Endothelial cell of umbilical vein (primary cell): ENCODE results near the gene SLC8A1. TPM values are rescaled to one million over a fixed set of nuclear protein-coding genes. Genes with fewer than 3 reads are reported as not detected.

ENCODE experiments used
- BruUV-seq: library from RNA; stranded (reverse); fragments of 400-500 nt; replicated peaks from 2 replicates; lab custom pipeline; 2021; lab: Mats Ljungman, UMichigan
- CTCF ChIA-PET: fragments of 300-600, 350-600 bp; sonication (Branson Sonifier 250); formaldehyde crosslinking; loops from one replicate; lab custom pipeline; 2021; ENCODE audit warnings: antibody characterized with exemption, inconsistent platforms; lab: Charles Lee
- POLR2A ChIA-PET: fragments of 300-600, 350-600 bp; sonication (Branson Sonifier 250); formaldehyde crosslinking; loops from one replicate; lab custom pipeline; 2021; ENCODE audit warnings: antibody characterized with exemption, inconsistent platforms; lab: Charles Lee
- DNase-seq: peaks from one replicate; pipeline ENCODE4 v3.0.0-alpha.2; 2011; ENCODE audit warnings: low read depth, low spot score
- FAIRE-seq: peaks from 2 replicates; lab custom pipeline; 2011; peaks lifted over from hg19 to GRCh38; lab: Jason Lieb, UNC
- H2AFZ ChIP-seq: 2 replicates; pipeline ENCODE4 v1.6.0; 2012; ENCODE audit warnings: low read depth, low read length, control low read depth, inconsistent platforms
- H3K27ac ChIP-seq: 2 replicates; pipeline ENCODE4 v1.5.1; 2011; ENCODE audit warnings: low read depth, mild to moderate bottlenecking, control low read depth, low read length, moderate library complexity; ENCODE audit not compliant: insufficient read depth
- H3K27me3 ChIP-seq, 2 experiments: 2 replicates each; pipeline versions ENCODE4 v1.6.0 to v1.6.1; 2011; ENCODE audit warnings: low read length in 2 of 2, mixed read lengths in 1 of 2; ENCODE audit not compliant: control insufficient read depth in 2 of 2, insufficient read depth in 2 of 2
- H3K36me3 ChIP-seq, 2 experiments: 2 replicates in 1 of 2; 3 replicates in 1 of 2; pipeline ENCODE4 v1.5.1; 2011; ENCODE audit warnings: low read length in 2 of 2, mild to moderate bottlenecking in 1 of 2, moderate library complexity in 1 of 2; ENCODE audit not compliant: control insufficient read depth in 2 of 2, insufficient read depth in 2 of 2; ENCODE audit errors: extremely low read depth in 1 of 2
- H3K4me1 ChIP-seq: 3 replicates; pipeline ENCODE4 v1.5.1; 2011; ENCODE audit warnings: mild to moderate bottlenecking, low read length; ENCODE audit not compliant: control insufficient read depth, insufficient read depth; ENCODE audit errors: extremely low read depth
- H3K4me2 ChIP-seq: 2 replicates; pipeline ENCODE4 v1.6.1; 2011; ENCODE audit warnings: low read length, control low read depth, mixed read lengths; ENCODE audit not compliant: insufficient read depth
- H3K4me3 ChIP-seq, 3 experiments: fragments of 200-600 bp in 1 of 3; sonication (generic), shearing (Covaris generic) in 1 of 3; replicated peaks in 1 of 3; 2 replicates each; pipeline ENCODE4 v1.5.1; 2011 to 2016; ENCODE audit warnings: control low read depth in 3 of 3, low read length in 3 of 3, mild to moderate bottlenecking in 2 of 3, inconsistent platforms in 1 of 3, low read depth in 1 of 3, moderate library complexity in 1 of 3; ENCODE audit not compliant: insufficient read depth in 1 of 3
- H3K79me2 ChIP-seq: 2 replicates; pipeline ENCODE4 v1.6.0; 2012; ENCODE audit warnings: low read length, inconsistent platforms; ENCODE audit not compliant: control insufficient read depth, insufficient read depth
- H3K9ac ChIP-seq: replicated peaks from 2 replicates; pipeline ENCODE3; 2011; ENCODE audit warnings: low read length, control low read depth; ENCODE audit not compliant: insufficient read depth; ENCODE audit errors: extremely low read depth
- H3K9me1 ChIP-seq: replicated peaks from 3 replicates; pipeline ENCODE4 v1.6.0; 2011; ENCODE audit warnings: mild to moderate bottlenecking, low read length; ENCODE audit not compliant: control insufficient read depth, insufficient read depth; ENCODE audit errors: extremely low read depth
- H3K9me3 ChIP-seq: replicated peaks from 2 replicates; pipeline ENCODE4 v1.5.1; 2012; ENCODE audit warnings: low read length, inconsistent platforms; ENCODE audit not compliant: control insufficient read depth, insufficient read depth
- H4K20me1 ChIP-seq: replicated peaks from 2 replicates; pipeline ENCODE3; 2011; ENCODE audit warnings: mild to moderate bottlenecking, low read length; ENCODE audit not compliant: control insufficient read depth, insufficient read depth; ENCODE audit errors: extremely low read depth
- EZH2 ChIP-seq: IDR thresholded peaks from 2 replicates; pipeline ENCODE4 v1.6.1; 2012; ENCODE audit warnings: borderline replicate concordance, low read depth, mild to moderate bottlenecking, moderate library complexity, low read length, inconsistent platforms; ENCODE audit not compliant: severe bottlenecking
- FOS ChIP-seq: IDR thresholded peaks from 2 replicates; pipeline ENCODE4 v1.6.1; 2011; ENCODE audit warnings: mild to moderate bottlenecking, low read length, moderate library complexity, borderline replicate concordance; ENCODE audit not compliant: insufficient read depth
- GATA2 ChIP-seq: IDR thresholded peaks from 2 replicates; pipeline ENCODE4 v1.7.0; 2011; ENCODE audit warnings: low read depth, mild to moderate bottlenecking, moderate library complexity, mixed read lengths, low read length; ENCODE audit not compliant: insufficient read length, insufficient read depth
- JUN ChIP-seq: IDR thresholded peaks from 2 replicates; pipeline ENCODE4 v1.6.1; 2011; ENCODE audit warnings: borderline replicate concordance, low read depth; ENCODE audit not compliant: insufficient read length, insufficient read depth
- MAX ChIP-seq: IDR thresholded peaks from 2 replicates; pipeline ENCODE4 v1.6.1; 2011; ENCODE audit not compliant: insufficient read depth, insufficient read length
- MYC ChIP-seq: IDR thresholded peaks from one replicate; pipeline ENCODE4 v1.6.1; 2011; ENCODE audit warnings: mild to moderate bottlenecking, low read depth, low read length
- POLR2A ChIP-seq: IDR thresholded peaks from 2 replicates; pipeline ENCODE4 v1.6.1; 2012; ENCODE audit warnings: low read depth, mild to moderate bottlenecking, control low read depth, low read length
- POLR2AphosphoS5 ChIP-seq: IDR thresholded peaks from 2 replicates; pipeline ENCODE4 v1.6.1; 2012; ENCODE audit warnings: low read depth, mild to moderate bottlenecking, control low read depth, low read length, moderate library complexity; ENCODE audit not compliant: insufficient read depth
- dilution Hi-C: fragments of 300-500 bp; cut with MboI; formaldehyde crosslinking; loops from one replicate; pipeline ENCODE4 v1.15.0; 2019; ENCODE audit warnings: low sequenced_read_pairs; ENCODE audit not compliant: extremely low pct_ligation_motif_present
- intact Hi-C: fragments of 100-400 bp; cut with micrococcal nuclease; formaldehyde crosslinking; loops from one replicate; pipeline ENCODE4 v1.10.0; 2022
- polyA plus RNA-seq, 4 experiments: library from polyadenylated mRNA; depleted of rRNA in 3 of 4; stranded (reverse) in 3 of 4; unstranded in 1 of 4; fragments of >200 nt; gene quantifications; 2 replicates each; pipeline versions ENCODE4 v1.2.1 to v1.2.3, GENCODE V29; 2011 to 2012; ENCODE audit warnings: missing spikeins in 1 of 4
- total RNA-seq: library from RNA; stranded (reverse); gene quantifications from 2 replicates; pipeline ENCODE4 v1.2.3, GENCODE V29; 2021
- TF ChIP-seq, protein P1 (sequence below), 2 donors: IDR thresholded peaks; 1 replicate in 1 of 2; 2 replicates in 1 of 2; pipeline ENCODE4 v1.5.1; 2011; ENCODE audit warnings: low read length in 2 of 2, mild to moderate bottlenecking in 2 of 2, moderate library complexity in 2 of 2, control low read depth in 1 of 2, inconsistent platforms in 1 of 2, low read depth in 1 of 2; ENCODE audit not compliant: insufficient read depth in 1 of 2; ENCODE audit errors: extremely low read depth in 1 of 2

The SLC8A1 gene
- total and polyA plus RNA-seq, 2 donors (not counting 3 experiments of a cell fraction or from before 2014, with no cell fraction given): 0.19 to 1.8 TPM

GRCh38 chr2:40419364-40419762, 32.5 kb downstream of the SLC8A1 start:
- DNase-seq: no peak
- Histone ChIP-seq H2AFZ (no peak overlapping the region), H3K4me1 (no peaks in the 10 kb centered on the region), H3K36me3 (no peaks in the 10 kb centered on the region), H4K20me1 (no peaks in the 10 kb centered on the region), H3K4me3 (no peak overlapping the region), H3K9me3 (no peaks in the 10 kb centered on the region), H3K9ac (no peak overlapping the region), H3K79me2 (no peaks in the 10 kb centered on the region), H3K27ac (no peak overlapping the region), H3K4me2 (no peak overlapping the region), H3K27me3 (no peaks in the 10 kb centered on the region), H3K9me1 (no peaks in the 10 kb centered on the region)
- FAIRE-seq: no peak
- ChIA-PET POLR2A (no interaction called here), CTCF (no interaction called here)
- TF ChIP-seq MYC (no peak), POLR2A (no peak), JUN (no peak), EZH2 (no peak), MAX (no peak), GATA2 (no peak)
- no TSS peak for BruUV-seq
- intact Hi-C loops: no loop called here
- dilution Hi-C loops: no loop called here

DNA sequence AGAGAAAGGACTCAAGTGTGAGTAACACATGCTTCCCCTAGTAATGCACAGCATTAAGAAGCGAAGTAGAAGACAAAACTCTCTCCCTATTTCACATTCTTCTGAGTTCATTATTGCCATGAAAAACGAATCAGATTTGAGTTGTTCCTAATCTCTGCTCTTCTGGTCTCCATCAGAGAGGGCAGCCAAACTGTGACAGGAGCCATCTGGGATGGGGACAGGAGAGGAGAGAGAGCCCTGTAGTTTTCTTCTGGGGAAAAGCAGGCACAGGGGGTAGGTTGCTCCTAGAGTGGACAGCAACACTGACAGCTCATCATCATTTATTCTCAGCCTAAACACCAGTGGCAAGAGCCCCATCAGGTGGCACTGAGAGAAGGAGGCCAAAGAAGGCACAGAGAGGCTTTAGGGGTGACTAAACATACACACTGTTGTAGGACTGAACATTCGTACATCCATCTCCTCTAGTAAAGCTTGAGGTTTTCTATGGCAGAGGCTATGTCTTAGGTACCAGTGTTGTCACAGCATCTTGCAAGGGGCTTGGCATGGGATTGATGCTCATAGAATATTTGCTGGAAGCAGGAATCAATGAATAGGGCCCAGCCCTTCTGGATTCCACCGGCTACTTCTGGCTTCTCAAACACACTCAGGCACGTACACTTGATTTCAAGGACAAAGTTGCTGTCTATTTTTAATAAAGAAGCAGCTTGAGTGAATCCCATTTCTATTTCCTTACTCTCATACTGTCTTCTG, 33.1 kb downstream of the SLC8A1 start:
- Histone ChIP-seq H4K20me1 (no peaks in the 10 kb centered on the region), H3K4me2 (no peak overlapping the region), H3K79me2 (no peaks in the 10 kb centered on the region), H3K4me3 (no peak overlapping the region), H2AFZ (no peak overlapping the region), H3K9me3 (no peaks in the 10 kb centered on the region), H3K9ac (no peak overlapping the region), H3K27me3 (no peaks in the 10 kb centered on the region), H3K27ac (no peak overlapping the region), H3K36me3 (no peaks in the 10 kb centered on the region), H3K9me1 (no peaks in the 10 kb centered on the region), H3K4me1 (no peaks in the 10 kb centered on the region)
- dilution Hi-C loops (no loop called here), intact Hi-C loops (no loop called here)
- TF ChIP-seq EZH2: no peak
- no peak for TF ChIP-seq FOS
- no peak for TF ChIP-seq POLR2A
- TF ChIP-seq MYC: no peak
- no peak for TF ChIP-seq GATA2
- TF ChIP-seq JUN: no peak
- no peak for TF ChIP-seq MAX
- TF ChIP-seq, protein P1, sequence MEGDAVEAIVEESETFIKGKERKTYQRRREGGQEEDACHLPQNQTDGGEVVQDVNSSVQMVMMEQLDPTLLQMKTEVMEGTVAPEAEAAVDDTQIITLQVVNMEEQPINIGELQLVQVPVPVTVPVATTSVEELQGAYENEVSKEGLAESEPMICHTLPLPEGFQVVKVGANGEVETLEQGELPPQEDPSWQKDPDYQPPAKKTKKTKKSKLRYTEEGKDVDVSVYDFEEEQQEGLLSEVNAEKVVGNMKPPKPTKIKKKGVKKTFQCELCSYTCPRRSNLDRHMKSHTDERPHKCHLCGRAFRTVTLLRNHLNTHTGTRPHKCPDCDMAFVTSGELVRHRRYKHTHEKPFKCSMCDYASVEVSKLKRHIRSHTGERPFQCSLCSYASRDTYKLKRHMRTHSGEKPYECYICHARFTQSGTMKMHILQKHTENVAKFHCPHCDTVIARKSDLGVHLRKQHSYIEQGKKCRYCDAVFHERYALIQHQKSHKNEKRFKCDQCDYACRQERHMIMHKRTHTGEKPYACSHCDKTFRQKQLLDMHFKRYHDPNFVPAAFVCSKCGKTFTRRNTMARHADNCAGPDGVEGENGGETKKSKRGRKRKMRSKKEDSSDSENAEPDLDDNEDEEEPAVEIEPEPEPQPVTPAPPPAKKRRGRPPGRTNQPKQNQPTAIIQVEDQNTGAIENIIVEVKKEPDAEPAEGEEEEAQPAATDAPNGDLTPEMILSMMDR (IDR thresholded peaks at IDR 0.05; ENCODE audit: extremely low read depth in 1 of 2, insufficient read depth in 1 of 2, low read depth in 1 of 2, low read length in 2 of 2): no peak
- no peak for TF ChIP-seq POLR2AphosphoS5
- no TSS peak for BruUV-seq
- POLR2A ChIA-PET: no interaction called here
- DNase-seq (no peak), FAIRE-seq (no peak)
- CTCF ChIA-PET: interaction anchor here (0.7 to 1.5 kb wide), 7 partner anchors 12 to 174 kb away, joined by 3 to 10 read pairs (median 4); no protein-coding TSS in a partner anchor
